Left lung (tissue), 10 donors: ENCODE data around the gene C6orf132. TPM values are rescaled to one million over a fixed set of nuclear protein-coding genes. Genes with fewer than 3 reads are reported as not detected.

Experiments used
- ATAC-seq: fragments of 200-7000 bp; cut with Tn5 transposase; one replicate; pipeline ENCODE4 v1.9.1; 2020; ENCODE audit warnings: moderate library complexity
- DNase-seq, 4 donors: peaks; one replicate each; pipeline ENCODE4 v3.0.0-alpha.2; 2013 to 2020
- H3K27ac ChIP-seq, 2 donors: fragments of 200-600 bp; sonication (generic) in 1 of 2; one replicate each; pipeline versions ENCODE4 v1.5.0 to v1.8.0; 2020 to 2021
- H3K27me3 ChIP-seq, 2 donors: fragments of 200-600 bp; sonication (generic) in 1 of 2; one replicate each; pipeline versions ENCODE4 v1.5.0 to v1.8.0; 2020 to 2021
- H3K36me3 ChIP-seq, 2 donors: fragments of 200-600 bp; sonication (generic) in 1 of 2; one replicate each; pipeline versions ENCODE4 v1.5.0 to v1.8.0; 2020 to 2021
- H3K4me1 ChIP-seq, 2 donors: fragments of 200-600 bp; one replicate each; pipeline ENCODE4 v1.8.0; 2021
- H3K4me3 ChIP-seq, 2 donors: fragments of 200-600 bp; sonication (generic) in 1 of 2; one replicate each; pipeline versions ENCODE4 v1.5.0 to v1.8.0; 2020 to 2021; ENCODE audit warnings: mild to moderate bottlenecking in 1 of 2
- H3K9me3 ChIP-seq, 2 donors: fragments of 200-600 bp; sonication (generic) in 1 of 2; one replicate each; pipeline versions ENCODE4 v1.5.0 to v1.8.0; 2020 to 2021
- intact Hi-C, 2 donors: fragments of 100-400 bp; cut with DNase I; formaldehyde crosslinking; loops; one replicate each; pipeline versions ENCODE4 v1.11.2 to v1.14.2; 2022
- polyA plus RNA-seq, 6 donors: library from polyadenylated mRNA; unstranded; fragments of 120-200 nt; gene quantifications; one replicate each; pipeline ENCODE4 v1.2.1, GENCODE V29; 2013; ENCODE audit not compliant: insufficient read length in 6 of 6
- total RNA-seq, 2 donors: library from RNA; stranded (reverse); fragmentation: NEBNext Ultra II Directional; extraction: Animal tissue kit (Norgen Biotek cat#: 25700); gene quantifications; one replicate each; pipeline ENCODE4 v1.2.1, GENCODE V29; 2021
- TF ChIP-seq, protein P1 (sequence below), 2 donors: fragments of 200-600 bp; sonication (generic) in 1 of 2; IDR thresholded peaks; one replicate each; pipeline versions ENCODE4 v1.5.0 to v1.8.0; 2021; ENCODE audit warnings: antibody characterized with exemption in 2 of 2
- donor health status: DM: no; HTN: yes; CAD: no.
- donor health status: DM: no; HTN: no; CAD: no.

The C6orf132 gene
- total and polyA plus RNA-seq, 8 donors, result 2.4 to 20.3 (median 3.0) TPM

- Histone ChIP-seq H3K27me3 (no peaks in the 10 kb centered on the region), H3K36me3 (no peaks in the 10 kb centered on the region), H3K27ac (no peak overlapping the region), H3K4me1 (no peaks in the 10 kb centered on the region), H3K4me3 (no peak overlapping the region), H3K9me3 (no peaks in the 10 kb centered on the region)
- ATAC-seq, result no peak
- TF ChIP-seq, protein P1, sequence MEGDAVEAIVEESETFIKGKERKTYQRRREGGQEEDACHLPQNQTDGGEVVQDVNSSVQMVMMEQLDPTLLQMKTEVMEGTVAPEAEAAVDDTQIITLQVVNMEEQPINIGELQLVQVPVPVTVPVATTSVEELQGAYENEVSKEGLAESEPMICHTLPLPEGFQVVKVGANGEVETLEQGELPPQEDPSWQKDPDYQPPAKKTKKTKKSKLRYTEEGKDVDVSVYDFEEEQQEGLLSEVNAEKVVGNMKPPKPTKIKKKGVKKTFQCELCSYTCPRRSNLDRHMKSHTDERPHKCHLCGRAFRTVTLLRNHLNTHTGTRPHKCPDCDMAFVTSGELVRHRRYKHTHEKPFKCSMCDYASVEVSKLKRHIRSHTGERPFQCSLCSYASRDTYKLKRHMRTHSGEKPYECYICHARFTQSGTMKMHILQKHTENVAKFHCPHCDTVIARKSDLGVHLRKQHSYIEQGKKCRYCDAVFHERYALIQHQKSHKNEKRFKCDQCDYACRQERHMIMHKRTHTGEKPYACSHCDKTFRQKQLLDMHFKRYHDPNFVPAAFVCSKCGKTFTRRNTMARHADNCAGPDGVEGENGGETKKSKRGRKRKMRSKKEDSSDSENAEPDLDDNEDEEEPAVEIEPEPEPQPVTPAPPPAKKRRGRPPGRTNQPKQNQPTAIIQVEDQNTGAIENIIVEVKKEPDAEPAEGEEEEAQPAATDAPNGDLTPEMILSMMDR (IDR thresholded peaks at IDR 0.05), result no peak
- no peak for DNase-seq
- intact Hi-C loops, result no loop called here
Measured at GRCh38 chr6:42090819-42091717, 51.4 kb downstream of the C6orf132 start.

GRCh38 chr6:42088101-42088591, 54.3 kb downstream of the C6orf132 start:
- no peaks in the 10 kb centered on the region for H3K27me3 ChIP-seq

DNA sequence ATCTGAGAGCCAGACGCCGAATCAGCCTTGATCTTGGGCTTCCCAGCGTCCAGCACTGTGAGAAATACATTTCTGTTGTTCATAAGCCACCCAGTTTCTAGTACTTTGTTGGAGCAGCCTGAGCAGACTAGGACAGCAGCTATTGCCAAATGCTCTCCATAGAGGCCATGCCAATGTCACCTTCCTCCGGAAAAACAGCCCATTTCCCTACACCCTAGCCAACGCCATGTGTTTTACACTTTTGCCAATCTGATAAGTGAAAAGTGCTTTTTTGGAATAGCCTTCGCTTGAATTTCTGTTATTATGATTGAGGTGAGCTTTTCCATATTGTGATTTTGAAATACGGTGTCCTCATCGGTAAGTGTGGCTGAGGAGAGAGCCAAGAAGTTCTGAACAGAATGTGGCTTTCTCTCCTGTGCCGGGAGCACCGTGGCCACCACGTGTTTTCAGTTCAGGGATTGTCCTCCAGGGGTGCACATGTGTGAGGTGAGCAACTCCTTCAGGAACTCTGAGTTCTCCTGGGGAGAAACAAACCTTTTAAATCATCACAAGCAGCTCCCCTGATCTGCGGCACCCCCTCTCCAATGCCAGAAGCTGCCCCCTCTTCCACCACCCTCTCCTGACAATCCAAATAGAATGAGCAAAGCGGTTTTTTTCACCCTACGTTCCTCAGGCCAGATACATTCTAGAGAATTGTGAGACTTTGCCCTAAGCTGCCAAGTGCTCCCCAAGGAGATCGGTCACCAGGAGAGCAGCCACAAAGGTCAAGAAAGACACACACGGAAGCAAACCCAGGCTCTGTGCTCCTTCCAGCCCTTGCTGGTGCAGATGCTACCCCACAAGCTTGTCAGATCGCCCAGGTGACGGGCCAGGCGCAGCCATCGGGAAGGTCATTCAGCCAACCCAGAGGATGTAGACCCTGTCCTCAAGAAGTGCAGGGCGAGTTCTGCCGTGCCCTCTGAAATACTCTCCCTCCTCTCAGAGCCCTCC, 56.1 kb downstream of the C6orf132 start:
- TF ChIP-seq, protein P1 (IDR thresholded peaks at IDR 0.05), result no peak
- peaks cover 0 to 12% of the 10 kb centered on the region in 2 donors for H3K36me3 ChIP-seq
- no peak overlapping the region for H3K27ac ChIP-seq
- intact Hi-C loops, result no loop called here
- no peak overlapping the region for H3K4me3 ChIP-seq
- H3K4me1 ChIP-seq, result no peaks in the 10 kb centered on the region
- no peak for DNase-seq
- no peaks in the 10 kb centered on the region for H3K27me3 ChIP-seq
- ATAC-seq, result peak; percentile 21
- no peaks in the 10 kb centered on the region for H3K9me3 ChIP-seq

More at GRCh38 chr6:42088101-42088591, 54.3 kb downstream of the C6orf132 start:
- ATAC-seq, result peak; percentile 55
- DNase-seq, result peak in 1 of 4 donors; percentile 39
- Histone ChIP-seq H3K4me1 (no peaks in the 10 kb centered on the region), H3K36me3 (no peaks in the 10 kb centered on the region), H3K27ac (no peak overlapping the region), H3K4me3 (no peak overlapping the region), H3K9me3 (no peaks in the 10 kb centered on the region)
- TF ChIP-seq, protein P1 (IDR thresholded peaks at IDR 0.05), result no peak
- intact Hi-C loops, result no loop called here

GRCh38 chr6:42084889-42085288, 57.5 kb downstream of the C6orf132 start:
- TF ChIP-seq, protein P1 (IDR thresholded peaks at IDR 0.05), result no peak
- Histone ChIP-seq H3K4me1 (no peaks in the 10 kb centered on the region), H3K9me3 (no peaks in the 10 kb centered on the region), H3K4me3 (no peak overlapping the region), H3K27ac (no peak overlapping the region), H3K27me3 (no peaks in the 10 kb centered on the region), H3K36me3 (peaks cover 0 to 25% of the 10 kb centered on the region in 2 donors)
- intact Hi-C loops, result no loop called here
- ATAC-seq (no peak), DNase-seq (no peak)
